Progenitor cell of endocrine pancreas (in vitro differentiated cells): ENCODE measurements around the gene KCNMB3. TPM values are rescaled to one million over a fixed set of nuclear protein-coding genes. Genes with fewer than 3 reads are reported as not detected.

Experiments
- DNase-seq: peaks from one replicate; pipeline ENCODE4 v3.0.0; 2021; ENCODE audit warnings: low spot score; ENCODE audit not compliant: unreplicated experiment
- H3K27ac Mint-ChIP-seq: 2 replicates; pipeline ENCODE4 v1.8.0; 2021; ENCODE audit warnings: mild to moderate bottlenecking, moderate library complexity, mixed read lengths
- H3K27me3 Mint-ChIP-seq: 2 replicates; pipeline ENCODE4 v1.8.0; 2021; ENCODE audit warnings: mixed read lengths
- H3K36me3 Mint-ChIP-seq: 2 replicates; pipeline ENCODE4 v1.8.0; 2022; ENCODE audit warnings: mixed read lengths; ENCODE audit not compliant: insufficient read depth
- H3K4me1 Mint-ChIP-seq: 2 replicates; pipeline ENCODE4 v1.8.0; 2021; ENCODE audit warnings: low read depth, mixed read lengths
- H3K4me3 Mint-ChIP-seq: 2 replicates; pipeline ENCODE4 v1.8.0; 2021; ENCODE audit warnings: low read depth, mild to moderate bottlenecking, moderate library complexity, mixed read lengths
- H3K9me3 Mint-ChIP-seq: 2 replicates; pipeline ENCODE4 v1.8.0; 2021; ENCODE audit warnings: low read depth, mixed read lengths
- CTCF ChIP-seq: fragments of 200-600 bp; sonication (generic); IDR thresholded peaks from one replicate; pipeline ENCODE4 v1.5.0; 2021; ENCODE audit warnings: antibody characterized with exemption, mild to moderate bottlenecking; ENCODE audit not compliant: unreplicated experiment
- total RNA-seq: library from RNA; stranded (reverse); gene quantifications from 2 replicates; pipeline ENCODE4 v1.2.1, GENCODE V29; 2021

Gene KCNMB3
- total RNA-seq, 1 donor from 2014 or later, result 4.4 TPM

- Mint-ChIP-seq H3K36me3 (peaks cover 3% of the 10 kb centered on the region), H3K9me3 (no peaks in the 10 kb centered on the region), H3K27ac (no peak overlapping the region), H3K4me3 (no peak overlapping the region), H3K27me3 (no peaks in the 10 kb centered on the region), H3K4me1 (peaks cover 14% of the 10 kb centered on the region)
- DNase-seq, result no peak
- no peak for TF ChIP-seq CTCF
Measured at GRCh38 chr3:179194931-179195330, 56.0 kb downstream of the KCNMB3 start.

Other genes with a start within 250 kb of the KCNMB3 start
- gene ZMAT3, start 179.3 kb downstream of the KCNMB3 start, total RNA-seq, result 13.6 and 14.1 TPM in 2 replicates
- 19.2 and 20.2 TPM in 2 replicates for gene PIK3CA, start 102.8 kb downstream of the KCNMB3 start, total RNA-seq
- gene ZNF639, start 71.9 kb upstream of the KCNMB3 start, total RNA-seq, result 43.1 and 43.2 TPM in 2 replicates
- gene MFN1, start 96.6 kb upstream of the KCNMB3 start, total RNA-seq, result 61.1 and 64.8 TPM in 2 replicates
- gene GNB4, start 200.4 kb upstream of the KCNMB3 start, total RNA-seq, result 1.4 and 2.6 TPM in 2 replicates